Stomach smooth muscle (tissue), 2 donors: Measurements from ENCODE around the gene TMPRSS5.

Source experiments
- H3K27ac ChIP-seq: one replicate; pipeline ENCODE4 v1.7.0; 2013; ENCODE audit warnings: mild to moderate bottlenecking, low read length, inconsistent platforms
- H3K27me3 ChIP-seq, 2 donors: one replicate each; pipeline ENCODE4 v1.7.0; 2013; ENCODE audit warnings: low read length in 2 of 2; ENCODE audit not compliant: insufficient read depth in 2 of 2, control insufficient read depth in 1 of 2
- H3K36me3 ChIP-seq, 2 donors: one replicate each; pipeline ENCODE4 v1.7.0; 2013; ENCODE audit warnings: low read length in 2 of 2; ENCODE audit not compliant: control insufficient read depth in 2 of 2, insufficient read depth in 2 of 2
- H3K4me1 ChIP-seq: one replicate; pipeline ENCODE4 v1.7.0; 2013; ENCODE audit warnings: low read length; ENCODE audit not compliant: control insufficient read depth, insufficient read depth
- H3K4me3 ChIP-seq, 2 donors: one replicate each; pipeline ENCODE4 v1.7.0; 2013; ENCODE audit warnings: low read length in 2 of 2
- H3K9ac ChIP-seq, 2 donors: one replicate each; pipeline ENCODE4 v1.7.0; 2013; ENCODE audit warnings: low read length in 2 of 2, mild to moderate bottlenecking in 1 of 2
- H3K9me3 ChIP-seq, 2 donors: one replicate each; pipeline ENCODE4 v1.7.0; 2013; ENCODE audit warnings: low read length in 2 of 2; ENCODE audit not compliant: control insufficient read depth in 2 of 2
- donor health status: healthy.
- donor health status: Pancreatic carcinoma.

TMPRSS5 gene

GRCh38 chr11:113705871-113706655, at the start of gene TMPRSS5:
Gene TMPRSS5 (minus strand): TSS chr11:113706308. CDS start chr11:113706224, 84 bp downstream.
- Histone ChIP-seq H3K27me3 (no peaks in the 10 kb centered on the region), H3K4me1 (no peaks in the 10 kb centered on the region), H3K36me3 (no peaks in the 10 kb centered on the region), H3K9ac (no peak within 1 kb of the TSS), H3K9me3 (peaks cover 8% of the 10 kb centered on the region in 2 donors), H3K4me3 (no peak within 1 kb of the TSS), H3K27ac (no peak within 1 kb of the TSS)

DNA sequence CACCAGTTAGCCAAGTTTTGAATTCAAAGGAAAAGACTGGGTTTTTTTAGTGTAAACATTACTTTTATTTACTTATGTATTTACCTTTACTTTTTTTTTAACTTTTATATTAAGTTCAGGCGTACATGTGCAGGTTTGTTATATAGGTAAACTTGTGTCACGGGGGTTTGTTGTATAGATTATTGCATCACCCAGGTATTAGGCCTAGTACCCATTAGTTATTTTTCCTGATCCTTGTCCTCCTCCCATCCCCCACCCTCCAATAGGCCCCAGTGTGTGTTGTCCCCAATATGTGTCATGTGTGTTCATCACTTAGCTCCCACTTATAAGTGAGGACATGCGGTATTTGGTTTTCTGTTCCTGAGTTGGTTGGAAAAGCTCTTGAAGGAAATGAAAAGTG, 46.8 kb upstream of the TMPRSS5 start:
- H3K4me3 ChIP-seq: no peak overlapping the region
- H3K4me1 ChIP-seq: no peaks in the 10 kb centered on the region
- H3K36me3 ChIP-seq: peaks cover 0 to 18% of the 10 kb centered on the region in 2 donors
- H3K27me3 ChIP-seq: no peaks in the 10 kb centered on the region
- no peaks in the 10 kb centered on the region for H3K9me3 ChIP-seq
- H3K27ac ChIP-seq: no peak overlapping the region
- no peak overlapping the region for H3K9ac ChIP-seq

DNA sequence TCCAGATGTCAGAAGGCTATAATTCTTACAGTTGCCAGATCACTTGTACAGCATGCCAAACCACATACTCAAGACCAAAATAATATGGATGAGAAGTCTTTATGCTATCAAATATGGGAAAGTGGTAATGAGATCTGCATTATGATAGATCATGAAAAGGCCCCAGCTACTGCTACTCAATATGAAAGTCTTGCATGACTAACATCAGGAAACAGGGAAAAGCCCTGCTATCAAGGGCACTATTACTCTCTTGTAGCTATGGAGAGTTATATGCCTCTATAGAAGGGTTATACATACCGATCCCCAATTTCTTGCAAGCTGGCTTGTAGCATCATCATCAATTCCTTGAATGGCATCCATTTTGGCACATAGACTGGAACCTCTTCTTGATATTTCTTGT, 30.2 kb upstream of the TMPRSS5 start:
- peaks cover 32% of the 10 kb centered on the region in 2 donors for H3K36me3 ChIP-seq
- H3K4me1 ChIP-seq: no peaks in the 10 kb centered on the region
- H3K9ac ChIP-seq: no peak overlapping the region
- no peaks in the 10 kb centered on the region for H3K27me3 ChIP-seq
- no peak overlapping the region for H3K4me3 ChIP-seq
- no peaks in the 10 kb centered on the region for H3K9me3 ChIP-seq
- no peak overlapping the region for H3K27ac ChIP-seq

DNA sequence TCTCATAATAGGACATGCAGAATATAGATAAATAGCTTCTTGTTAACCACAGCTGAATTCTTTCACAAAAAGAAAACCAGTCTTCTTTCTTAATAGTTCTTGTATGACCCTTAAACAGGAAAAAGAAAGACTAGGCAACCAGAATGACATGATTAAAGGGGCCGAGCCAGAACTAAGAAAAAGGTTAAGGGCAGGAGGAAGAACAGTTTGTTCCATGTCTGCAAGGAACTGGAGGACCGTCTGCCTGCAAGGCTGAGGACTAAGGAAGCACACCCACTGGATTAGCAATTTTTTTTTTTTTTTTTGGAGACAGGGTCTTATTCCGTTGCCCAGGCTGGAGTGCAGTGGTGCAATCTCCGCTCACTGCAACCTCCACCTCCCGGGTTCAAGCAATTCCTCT, 26.0 kb upstream of the TMPRSS5 start:
- Histone ChIP-seq H3K36me3 (peaks cover 10 to 15% of the 10 kb centered on the region in 2 donors), H3K9me3 (no peaks in the 10 kb centered on the region), H3K27me3 (no peaks in the 10 kb centered on the region), H3K27ac (no peak overlapping the region), H3K9ac (no peak overlapping the region), H3K4me1 (no peaks in the 10 kb centered on the region), H3K4me3 (no peak overlapping the region)

DNA sequence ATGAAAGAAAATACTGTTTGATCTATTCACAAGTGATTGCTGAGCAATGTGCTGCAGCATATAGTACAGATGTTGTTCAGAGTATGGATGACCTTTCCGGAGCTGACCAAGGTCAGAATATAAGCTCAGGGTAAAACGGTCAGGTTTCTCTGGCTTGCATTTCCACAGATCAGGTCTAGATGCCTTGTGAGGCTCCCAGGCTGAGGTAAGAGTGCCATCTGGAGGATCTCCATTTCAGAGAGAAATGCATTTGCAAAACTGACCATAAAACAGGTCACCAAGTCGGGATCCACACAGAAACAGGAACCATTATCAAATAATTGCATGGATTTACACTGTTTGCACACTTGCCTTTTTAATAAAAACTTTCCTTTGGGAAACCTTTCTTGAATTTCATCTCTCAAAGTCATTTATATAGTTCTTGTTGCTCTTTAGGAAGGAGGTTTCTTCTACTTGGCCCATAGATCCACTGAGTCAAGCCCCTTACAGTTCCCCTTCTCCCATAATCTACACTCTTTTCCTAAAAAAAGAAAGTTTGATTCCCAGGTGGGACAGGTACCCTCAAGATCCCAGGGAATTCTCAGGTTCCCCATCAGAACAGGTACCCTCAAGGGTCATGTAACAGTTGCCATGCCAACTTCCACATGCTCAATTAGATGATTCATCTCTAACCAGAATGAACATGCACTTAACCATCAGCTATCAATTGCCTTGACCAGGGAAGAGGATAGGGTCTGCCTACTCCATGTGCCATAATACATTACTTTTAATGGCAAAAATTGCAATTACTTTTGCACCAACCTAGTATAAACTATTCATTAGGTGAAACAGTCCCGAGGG, 25.0 kb upstream of the TMPRSS5 start:
- Histone ChIP-seq H3K27me3 (no peaks in the 10 kb centered on the region), H3K36me3 (peaks cover 7% of the 10 kb centered on the region in 2 donors), H3K4me1 (no peaks in the 10 kb centered on the region), H3K4me3 (no peak overlapping the region), H3K9ac (no peak overlapping the region), H3K9me3 (no peaks in the 10 kb centered on the region), H3K27ac (no peak overlapping the region)

DNA sequence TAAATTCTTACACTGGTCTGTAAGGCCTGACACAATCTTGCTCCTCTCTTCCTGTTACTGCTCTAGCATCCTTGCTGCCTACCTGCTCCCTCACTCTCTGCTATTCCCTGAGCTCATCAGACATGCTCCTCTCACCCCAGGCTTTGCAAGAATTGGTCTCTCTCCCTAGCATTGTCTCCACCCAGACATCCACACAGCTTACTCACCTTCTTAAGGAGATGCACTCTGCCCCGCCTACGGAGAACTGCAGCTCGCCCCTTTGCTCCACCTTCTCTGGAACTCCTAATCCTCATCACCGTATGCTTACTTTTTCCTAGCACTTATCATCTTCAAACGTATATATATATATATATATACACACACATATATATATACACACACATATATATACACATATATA, 23.3 kb upstream of the TMPRSS5 start:
- Histone ChIP-seq H3K36me3 (peaks cover 2 to 3% of the 10 kb centered on the region in 2 donors), H3K27me3 (no peaks in the 10 kb centered on the region), H3K9ac (no peak overlapping the region)

GRCh38 chr11:113728814-113729213, 22.7 kb upstream of the TMPRSS5 start:
- Histone ChIP-seq H3K27ac (no peak overlapping the region), H3K9me3 (no peaks in the 10 kb centered on the region), H3K36me3 (peaks cover 2 to 3% of the 10 kb centered on the region in 2 donors), H3K27me3 (no peaks in the 10 kb centered on the region), H3K9ac (no peak overlapping the region), H3K4me3 (no peak overlapping the region), H3K4me1 (no peaks in the 10 kb centered on the region)

More for the DNA sequence above, 23.3 kb upstream of the TMPRSS5 start:
- Histone ChIP-seq H3K9me3 (no peaks in the 10 kb centered on the region), H3K4me1 (no peaks in the 10 kb centered on the region), H3K4me3 (no peak overlapping the region), H3K27ac (no peak overlapping the region)

DNA sequence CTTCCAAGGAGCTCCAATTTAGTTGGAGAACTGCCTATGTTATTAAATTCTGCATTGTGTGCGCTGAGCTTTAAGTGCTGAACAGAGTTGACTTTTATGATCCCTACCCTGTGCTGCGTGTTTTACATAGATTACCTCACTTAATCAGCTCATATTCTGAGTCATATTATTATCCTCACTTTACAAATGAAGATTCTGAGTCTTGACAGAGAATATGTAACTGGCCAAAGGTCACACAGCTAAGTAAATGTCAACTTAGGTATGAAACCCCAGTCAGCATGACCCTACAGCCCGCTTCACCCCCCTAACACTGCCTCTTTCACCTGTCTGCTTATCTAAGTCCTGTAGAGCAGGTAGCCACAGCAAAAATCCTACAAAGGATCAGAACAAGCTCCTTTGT, 19.8 kb upstream of the TMPRSS5 start:
- Histone ChIP-seq H3K27me3 (no peaks in the 10 kb centered on the region), H3K9me3 (no peaks in the 10 kb centered on the region), H3K36me3 (no peaks in the 10 kb centered on the region), H3K4me3 (no peak overlapping the region), H3K27ac (no peak overlapping the region), H3K4me1 (no peaks in the 10 kb centered on the region), H3K9ac (no peak overlapping the region)

DNA sequence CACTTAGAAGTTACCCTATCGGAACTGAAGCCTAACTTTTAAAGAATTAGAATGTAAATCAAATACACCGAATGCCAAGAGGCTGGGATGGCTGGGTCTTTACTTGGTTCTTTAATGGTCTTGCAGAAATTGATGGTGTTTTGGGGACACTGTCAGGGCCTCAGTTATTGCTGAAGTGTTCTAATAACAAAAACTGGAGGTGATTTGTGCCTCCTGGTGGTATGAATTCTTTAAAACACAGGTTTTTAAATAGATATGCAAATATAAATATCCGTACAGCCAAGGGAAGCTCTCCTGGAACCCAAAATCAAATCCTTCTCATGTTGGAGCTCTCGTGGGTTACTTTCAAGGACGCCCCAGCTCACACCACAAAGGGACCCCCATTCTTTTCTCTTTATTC, 19.3 kb upstream of the TMPRSS5 start:
- H3K9ac ChIP-seq: no peak overlapping the region
- H3K27ac ChIP-seq: no peak overlapping the region
- H3K4me1 ChIP-seq: no peaks in the 10 kb centered on the region
- no peak overlapping the region for H3K4me3 ChIP-seq
- no peaks in the 10 kb centered on the region for H3K9me3 ChIP-seq
- H3K27me3 ChIP-seq: no peaks in the 10 kb centered on the region
- H3K36me3 ChIP-seq: no peaks in the 10 kb centered on the region

DNA sequence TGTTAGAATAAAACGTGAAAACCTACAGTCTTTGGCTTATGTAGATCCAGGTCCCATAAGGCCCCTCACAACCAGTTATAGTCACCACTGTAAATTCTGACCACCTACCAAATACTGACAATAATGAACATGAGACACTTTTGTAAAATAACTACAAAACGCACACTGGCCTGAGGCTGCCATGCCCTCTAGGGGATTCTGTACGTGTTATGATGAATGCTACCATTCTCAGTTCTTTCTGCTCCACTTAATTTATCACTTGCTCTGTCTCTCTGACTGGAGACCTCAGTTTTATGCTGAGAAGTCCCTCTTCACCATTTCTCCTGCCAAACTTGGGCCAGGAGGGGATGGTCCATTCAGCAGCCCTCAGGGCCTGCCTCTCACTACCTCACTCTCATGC, 18.7 kb upstream of the TMPRSS5 start:
- H3K4me1 ChIP-seq: no peaks in the 10 kb centered on the region
- H3K27me3 ChIP-seq: no peaks in the 10 kb centered on the region
- no peak overlapping the region for H3K9ac ChIP-seq
- no peak overlapping the region for H3K4me3 ChIP-seq
- H3K36me3 ChIP-seq: no peaks in the 10 kb centered on the region
- no peaks in the 10 kb centered on the region for H3K9me3 ChIP-seq
- H3K27ac ChIP-seq: no peak overlapping the region

GRCh38 chr11:113723787-113724186, 17.7 kb upstream of the TMPRSS5 start:
- H3K9me3 ChIP-seq: no peaks in the 10 kb centered on the region
- H3K36me3 ChIP-seq: peaks cover 0 to 5% of the 10 kb centered on the region in 2 donors
- no peak overlapping the region for H3K9ac ChIP-seq
- no peaks in the 10 kb centered on the region for H3K4me1 ChIP-seq
- H3K27ac ChIP-seq: no peak overlapping the region
- H3K4me3 ChIP-seq: no peak overlapping the region
- H3K27me3 ChIP-seq: no peaks in the 10 kb centered on the region
